GM12891 (cell line): Measurements from ENCODE around the gene ASF1A.

ENCODE experiments used
- DNase-seq: peaks from one replicate; pipeline ENCODE4 v3.0.0; 2011; ENCODE audit warnings: low spot score; ENCODE audit not compliant: insufficient read length
- FAIRE-seq: peaks from 2 replicates; lab custom pipeline; 2011; peaks lifted over from hg19 to GRCh38; lab: Jason Lieb, UNC
- PAX5 ChIP-seq: IDR thresholded peaks from 2 replicates; pipeline ENCODE4 v1.6.1; 2011; ENCODE audit warnings: low read length, moderate library complexity, mild to moderate bottlenecking; ENCODE audit not compliant: insufficient read depth, severe bottlenecking
- POLR2A ChIP-seq: IDR thresholded peaks from 2 replicates; pipeline ENCODE4 v1.6.1; 2011; ENCODE audit warnings: low read depth, low read length, control low read depth
- POLR2AphosphoS5 ChIP-seq: IDR thresholded peaks from 2 replicates; pipeline ENCODE4 v1.6.1; 2011; ENCODE audit warnings: low read depth, low read length, control low read depth
- POU2F2 ChIP-seq: IDR thresholded peaks from 2 replicates; pipeline ENCODE4 v1.6.1; 2011; ENCODE audit warnings: low read depth, mild to moderate bottlenecking, control low read depth, low read length, moderate library complexity
- SPI1 ChIP-seq: IDR thresholded peaks from 2 replicates; pipeline ENCODE4 v1.6.1; 2011; ENCODE audit warnings: low read depth, low read length, control low read depth
- TAF1 ChIP-seq: IDR thresholded peaks from 2 replicates; pipeline ENCODE4 v1.6.1; 2011; ENCODE audit warnings: low read depth, low read length, control low read depth

Gene ASF1A

GRCh38 chr6:118881440-118882313 lies 12.3 kb upstream of the ASF1A start:
- TF ChIP-seq SPI1 = peak; percentile 97
- no peak for TF ChIP-seq POU2F2
- TF ChIP-seq POLR2AphosphoS5 = no peak
- no peak for TF ChIP-seq PAX5
- no peak for TF ChIP-seq TAF1
- TF ChIP-seq POLR2A = no peak

GRCh38 chr6:118882314-118882905 lies 11.5 kb upstream of the ASF1A start:
- no peak for DNase-seq
- no peak for FAIRE-seq

More at GRCh38 chr6:118881440-118882313, 12.3 kb upstream of the ASF1A start:
- DNase-seq (no peak), FAIRE-seq (peak; percentile 81)

GRCh38 chr6:118886641-118887040 lies 7.3 kb upstream of the ASF1A start:
- no peak for TF ChIP-seq SPI1
- no peak for TF ChIP-seq TAF1
- no peak for TF ChIP-seq PAX5
- no peak for TF ChIP-seq POLR2AphosphoS5
- no peak for TF ChIP-seq POLR2A
- TF ChIP-seq POU2F2 = no peak
- FAIRE-seq (no peak), DNase-seq (no peak)

More at GRCh38 chr6:118882314-118882905, 11.5 kb upstream of the ASF1A start:
- TF ChIP-seq PAX5 (no peak), POLR2A (no peak), POLR2AphosphoS5 (no peak), TAF1 (no peak), SPI1 (no peak), POU2F2 (no peak)

- FAIRE-seq (no peak), DNase-seq (no peak)
- no peak for TF ChIP-seq SPI1
- TF ChIP-seq POU2F2 = no peak
- TF ChIP-seq POLR2A = no peak
- TF ChIP-seq PAX5 = no peak
- no peak for TF ChIP-seq POLR2AphosphoS5
- no peak for TF ChIP-seq TAF1
Observed at GRCh38 chr6:118889163-118889562, 4.8 kb upstream of the ASF1A start.

GRCh38 chr6:118890997-118891790 lies 2.8 kb upstream of the ASF1A start:
- FAIRE-seq (peak; percentile 88), DNase-seq (no peak)
- TF ChIP-seq PAX5 (no peak), TAF1 (no peak), POLR2AphosphoS5 (peak; percentile 18; the same call in 1 of the 2 replicates), SPI1 (peak; percentile 94), POLR2A (peak; percentile 37; the same call in 1 of the 2 replicates)

- DNase-seq (no peak), FAIRE-seq (peak; percentile 76)
- TF ChIP-seq TAF1 (no peak), SPI1 (peak; percentile 34; the same call in 1 of the 2 replicates)
Observed at GRCh38 chr6:118892355-118892991, 1.5 kb upstream of the ASF1A start.

GRCh38 chr6:118893064-118893806 lies 717 bp upstream of the ASF1A start:
- DNase-seq = no peak
- TF ChIP-seq POLR2AphosphoS5 (0 out of 2 replicates have a peak, but pooled peaks have one; percentile 10), SPI1 (no peak), POU2F2 (no peak), TAF1 (peak; percentile 67; the same call in 1 of the 2 replicates), PAX5 (no peak), POLR2A (peak; percentile 44)
- no peak for FAIRE-seq

GRCh38 chr6:118894425-118895260 lies 691 bp downstream of the ASF1A start:
- no peak for TF ChIP-seq POU2F2
- TF ChIP-seq PAX5 = peak; percentile 26
- peak; percentile 71; the same call in 1 of the 2 replicates for TF ChIP-seq POLR2A
- TF ChIP-seq TAF1 = no peak
- TF ChIP-seq POLR2AphosphoS5 = peak; percentile 61; the same call in 1 of the 2 replicates
- no peak for TF ChIP-seq SPI1

More at GRCh38 chr6:118894425-118895260, 691 bp downstream of the ASF1A start:
- DNase-seq (peak; percentile 26), FAIRE-seq (peak; percentile 82)
